Neural crest cell (in vitro differentiated cells): ENCODE data around the gene MT1G. TPM values are rescaled to one million over a fixed set of nuclear protein-coding genes. Genes with fewer than 3 reads are reported as not detected.

Experiments used
- DNase-seq: peaks from one replicate; pipeline ENCODE4 v3.0.0; 2021; ENCODE audit warnings: low read depth, mixed read lengths, low spot score
- H3K27ac Mint-ChIP-seq: one replicate; pipeline ENCODE4 v1.8.0; 2021; ENCODE audit warnings: mild to moderate bottlenecking, mixed read lengths; ENCODE audit not compliant: unreplicated experiment
- H3K27me3 Mint-ChIP-seq: 2 replicates; pipeline ENCODE4 v1.8.0; 2021; ENCODE audit warnings: low read depth, mild to moderate bottlenecking, mixed read lengths
- H3K36me3 Mint-ChIP-seq: 2 replicates; pipeline ENCODE4 v1.8.0; 2021; ENCODE audit warnings: low read depth, mild to moderate bottlenecking, mixed read lengths
- H3K4me1 Mint-ChIP-seq: 2 replicates; pipeline ENCODE4 v1.8.0; 2021; ENCODE audit warnings: mixed read lengths
- H3K4me3 Mint-ChIP-seq: one replicate; pipeline ENCODE4 v1.8.0; 2021; ENCODE audit warnings: mild to moderate bottlenecking, mixed read lengths
- H3K9me3 Mint-ChIP-seq: 2 replicates; pipeline ENCODE4 v1.8.0; 2021; ENCODE audit warnings: mixed read lengths
- CTCF ChIP-seq: fragments of 200-600 bp; sonication (generic); conservative IDR thresholded peaks from 2 replicates; pipeline ENCODE4 v1.5.0; 2021; ENCODE audit warnings: antibody characterized with exemption, mild to moderate bottlenecking
- total RNA-seq: library from RNA; stranded (reverse); gene quantifications from 2 replicates; pipeline ENCODE4 v1.2.1, GENCODE V29; 2021

Gene MT1G
- total RNA-seq, 1 donor from 2014 or later = not detected

- Mint-ChIP-seq H3K9me3 (no peaks in the 10 kb centered on the region), H3K4me1 (no peaks in the 10 kb centered on the region), H3K27ac (no peak overlapping the region), H3K36me3 (no peaks in the 10 kb centered on the region), H3K4me3 (no peak overlapping the region), H3K27me3 (peaks cover 98% of the 10 kb centered on the region)
- DNase-seq = no peak
- no peak for TF ChIP-seq CTCF
Observed at GRCh38 chr16:56645311-56645710, 22.6 kb downstream of the MT1G start.

GRCh38 chr16:56643833-56644232, 24.0 kb downstream of the MT1G start:
- Mint-ChIP-seq H3K4me3 (no peak overlapping the region), H3K27me3 (peaks cover 99% of the 10 kb centered on the region), H3K9me3 (no peaks in the 10 kb centered on the region), H3K4me1 (no peaks in the 10 kb centered on the region), H3K36me3 (no peaks in the 10 kb centered on the region), H3K27ac (no peak overlapping the region)
- DNase-seq = no peak
- TF ChIP-seq CTCF = peak; percentile 2

- no peak overlapping the region for H3K4me3 Mint-ChIP-seq
- peaks cover 99% of the 10 kb centered on the region for H3K27me3 Mint-ChIP-seq
- H3K36me3 Mint-ChIP-seq = no peaks in the 10 kb centered on the region
- H3K27ac Mint-ChIP-seq = no peak overlapping the region
- H3K4me1 Mint-ChIP-seq = no peaks in the 10 kb centered on the region
- no peak for DNase-seq
- no peaks in the 10 kb centered on the region for H3K9me3 Mint-ChIP-seq
- peak; percentile 35 for TF ChIP-seq CTCF
Observed at GRCh38 chr16:56643080-56643778, 24.6 kb downstream of the MT1G start.

GRCh38 chr16:56641166-56641565, 26.7 kb downstream of the MT1G start:
- Mint-ChIP-seq H3K4me3 (no peak overlapping the region), H3K27me3 (peaks cover 100% of the 10 kb centered on the region), H3K27ac (no peak overlapping the region), H3K4me1 (peaks cover 6% of the 10 kb centered on the region), H3K9me3 (no peaks in the 10 kb centered on the region), H3K36me3 (no peaks in the 10 kb centered on the region)
- DNase-seq = no peak
- no peak for TF ChIP-seq CTCF

GRCh38 chr16:56640076-56640475, 27.8 kb downstream of the MT1G start:
- Mint-ChIP-seq H3K27ac (no peak overlapping the region), H3K4me1 (peaks cover 6% of the 10 kb centered on the region), H3K36me3 (no peaks in the 10 kb centered on the region), H3K9me3 (no peaks in the 10 kb centered on the region), H3K4me3 (no peak overlapping the region), H3K27me3 (peaks cover 99% of the 10 kb centered on the region)
- no peak for DNase-seq
- no peak for TF ChIP-seq CTCF
